ENCODE data around the gene CEP295NL.
"Not testable (repeated sequence)": the region's sequence is repeated elsewhere in the genome, so short reads cannot be mapped to it uniquely, and the experiment has no call there.

DNA sequence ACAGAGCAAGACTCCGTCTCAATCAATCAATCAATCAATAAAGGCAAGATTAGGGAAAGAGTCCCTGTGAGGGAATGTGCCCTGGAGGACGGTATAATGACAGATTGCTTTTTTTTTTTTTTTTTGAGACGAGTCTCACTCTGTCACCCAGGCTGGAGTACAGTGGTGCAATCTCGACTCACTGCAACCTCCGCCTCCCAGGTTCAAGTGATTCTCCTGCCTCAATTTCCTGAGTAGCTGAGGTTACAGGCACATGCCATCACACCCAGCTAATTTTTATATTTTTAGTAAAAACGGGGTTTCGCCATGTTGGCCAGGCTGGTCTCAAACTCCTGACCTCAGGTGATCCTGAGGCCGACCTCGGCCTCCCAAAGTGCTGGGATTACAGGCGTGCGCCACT lies 12.9 kb downstream of the CEP295NL start:
- TF ChIP-seq, protein P1, sequence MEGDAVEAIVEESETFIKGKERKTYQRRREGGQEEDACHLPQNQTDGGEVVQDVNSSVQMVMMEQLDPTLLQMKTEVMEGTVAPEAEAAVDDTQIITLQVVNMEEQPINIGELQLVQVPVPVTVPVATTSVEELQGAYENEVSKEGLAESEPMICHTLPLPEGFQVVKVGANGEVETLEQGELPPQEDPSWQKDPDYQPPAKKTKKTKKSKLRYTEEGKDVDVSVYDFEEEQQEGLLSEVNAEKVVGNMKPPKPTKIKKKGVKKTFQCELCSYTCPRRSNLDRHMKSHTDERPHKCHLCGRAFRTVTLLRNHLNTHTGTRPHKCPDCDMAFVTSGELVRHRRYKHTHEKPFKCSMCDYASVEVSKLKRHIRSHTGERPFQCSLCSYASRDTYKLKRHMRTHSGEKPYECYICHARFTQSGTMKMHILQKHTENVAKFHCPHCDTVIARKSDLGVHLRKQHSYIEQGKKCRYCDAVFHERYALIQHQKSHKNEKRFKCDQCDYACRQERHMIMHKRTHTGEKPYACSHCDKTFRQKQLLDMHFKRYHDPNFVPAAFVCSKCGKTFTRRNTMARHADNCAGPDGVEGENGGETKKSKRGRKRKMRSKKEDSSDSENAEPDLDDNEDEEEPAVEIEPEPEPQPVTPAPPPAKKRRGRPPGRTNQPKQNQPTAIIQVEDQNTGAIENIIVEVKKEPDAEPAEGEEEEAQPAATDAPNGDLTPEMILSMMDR (IDR thresholded peaks at IDR 0.05; ENCODE audit: low read length), result not testable (repeated sequence)
- not testable (repeated sequence) for TF ChIP-seq EZH2 (IDR thresholded peaks at IDR 0.05; ENCODE audit: borderline replicate concordance, low read length)
